HCT116 (cell line): ENCODE measurements around the gene PIK3R6. TPM values are rescaled to one million over a fixed set of nuclear protein-coding genes. Genes with fewer than 3 reads are reported as not detected.

ENCODE experiments used
- ATAC-seq: fragments of 200-7000 bp; cut with Tn5 transposase; 2 replicates; pipeline ENCODE4 v1.9.1; 2020; ENCODE audit warnings: mild to moderate bottlenecking, moderate library complexity
- BruUV-seq: library from RNA; stranded (reverse); fragments of 400-500 nt; replicated peaks from 2 replicates; lab custom pipeline; 2021; lab: Mats Ljungman, UMichigan
- CTCF ChIA-PET: fragments of 300-600 bp; sonication (Branson Sonifier 250); formaldehyde crosslinking; loops from one replicate; lab custom pipeline; 2021; ENCODE audit warnings: antibody characterized with exemption; lab: Charles Lee
- POLR2A ChIA-PET: fragments of 300-600, 350-600 bp; sonication (Branson Sonifier 250); formaldehyde crosslinking; loops from one replicate; lab custom pipeline; 2021; ENCODE audit warnings: antibody characterized with exemption; lab: Charles Lee
- RAD21 ChIA-PET, 2 experiments: fragments of 300-600 bp; sonication (Branson Sonifier 250); formaldehyde crosslinking; loops; one replicate each; lab custom pipeline; 2023; ENCODE audit warnings: low total read pairs in 2 of 2; ENCODE audit not compliant: uncharacterized antibody in 2 of 2, unreplicated experiment in 2 of 2, low non-redundant PET in 1 of 2; lab: Charles Lee
- DNase-seq: peaks from one replicate; pipeline ENCODE4 v3.0.0-alpha.2; 2010; ENCODE audit warnings: low read depth, low spot score
- H2AFZ ChIP-seq: fragments of 200-600 bp; shearing (Covaris generic), sonication (generic); 2 replicates; pipeline ENCODE4 v1.6.1; 2017; ENCODE audit warnings: low read depth, mixed run types, mixed read lengths, antibody characterized with exemption, low read length; ENCODE audit not compliant: poor library complexity, severe bottlenecking
- H3K27ac ChIP-seq: 2 replicates; pipeline ENCODE4 v1.5.1; 2012; ENCODE audit warnings: low read depth, low read length
- H3K27me3 ChIP-seq: fragments of 200-600 bp; sonication (generic); 2 replicates; pipeline ENCODE4 v1.6.1; 2016; ENCODE audit warnings: mixed run types, low read length, mixed read lengths; ENCODE audit not compliant: insufficient read depth
- H3K36me3 ChIP-seq, 2 experiments: fragments of 200-500 bp in 1 of 2; fragments of 200-600 bp in 1 of 2; sonication (Bioruptor generic) in 1 of 2; sonication (generic) in 1 of 2; 2 replicates each; pipeline versions ENCODE4 v1.5.1 to v1.6.1; 2014 to 2016; ENCODE audit warnings: low read length in 2 of 2, inconsistent platforms in 1 of 2, mixed read lengths in 1 of 2, mixed run types in 1 of 2; ENCODE audit not compliant: insufficient read depth in 2 of 2, control insufficient read depth in 1 of 2
- H3K4me1 ChIP-seq, 2 experiments: fragments of 200-600 bp in 1 of 2; sonication (generic) in 1 of 2; 2 replicates each; pipeline versions ENCODE4 v1.5.1 to v1.6.1; 2012 to 2017; ENCODE audit warnings: low read length in 2 of 2, inconsistent platforms in 1 of 2, mild to moderate bottlenecking in 1 of 2, mixed read lengths in 1 of 2, mixed run types in 1 of 2, moderate library complexity in 1 of 2; ENCODE audit not compliant: insufficient read depth in 2 of 2, control insufficient read depth in 1 of 2
- H3K4me2 ChIP-seq: fragments of 200-600 bp; sonication (generic); 2 replicates; pipeline ENCODE4 v1.6.1; 2017; ENCODE audit warnings: mixed run types, low read length, mixed read lengths
- H3K4me3 ChIP-seq, 2 experiments: fragments of 200-600 bp in 1 of 2; sonication (generic) in 1 of 2; replicated peaks in 1 of 2; 2 replicates each; pipeline ENCODE4 v1.5.1; 2011 to 2016; ENCODE audit warnings: low read length in 2 of 2, control low read depth in 1 of 2, low read depth in 1 of 2, mild to moderate bottlenecking in 1 of 2, mixed read lengths in 1 of 2, mixed run types in 1 of 2
- H3K79me2 ChIP-seq: fragments of 200-600 bp; sonication (generic); 2 replicates; pipeline ENCODE4 v1.6.1; 2017; ENCODE audit warnings: mild to moderate bottlenecking, mixed run types, low read length, moderate library complexity, mixed read lengths; ENCODE audit not compliant: insufficient read depth
- H3K9ac ChIP-seq: fragments of 200-600 bp; sonication (generic); 2 replicates; pipeline ENCODE4 v1.6.1; 2016; ENCODE audit warnings: low read length, mixed read lengths
- H3K9me2 ChIP-seq: fragments of 200-600 bp; sonication (generic), shearing (Covaris generic); 2 replicates; pipeline ENCODE4 v1.6.1; 2017; ENCODE audit warnings: mixed run types, mild to moderate bottlenecking, moderate library complexity; ENCODE audit not compliant: insufficient read depth
- H3K9me3 ChIP-seq, 2 experiments: fragments of 200-500 bp in 1 of 2; fragments of 200-600 bp in 1 of 2; sonication (Bioruptor generic) in 1 of 2; sonication (generic) in 1 of 2; 2 replicates each; pipeline ENCODE4 v1.6.1; 2014 to 2017; ENCODE audit warnings: low read length in 2 of 2, mixed read lengths in 2 of 2, inconsistent platforms in 1 of 2, low read depth in 1 of 2, mild to moderate bottlenecking in 1 of 2, mixed run types in 1 of 2, moderate library complexity in 1 of 2; ENCODE audit not compliant: control insufficient read depth in 1 of 2, insufficient read depth in 1 of 2
- H4K20me1 ChIP-seq: fragments of 200-600 bp; sonication (generic), shearing (Covaris generic); 2 replicates; pipeline ENCODE4 v1.6.1; 2017; ENCODE audit warnings: mixed run types, mild to moderate bottlenecking, moderate library complexity; ENCODE audit not compliant: insufficient read depth
- FOSL1 ChIP-seq: IDR thresholded peaks from 2 replicates; pipeline ENCODE4 v1.6.1; 2012; ENCODE audit warnings: low read depth
- POLR2A ChIP-seq: IDR thresholded peaks from 2 replicates; pipeline ENCODE4 v1.7.0; 2011; ENCODE audit warnings: borderline replicate concordance; ENCODE audit not compliant: insufficient read depth, insufficient read length; ENCODE audit errors: extremely low read depth
- RAD21 ChIP-seq: IDR thresholded peaks from 2 replicates; pipeline ENCODE4 v1.6.1; 2012; ENCODE audit warnings: low read depth, mild to moderate bottlenecking
- REST ChIP-seq: IDR thresholded peaks from 2 replicates; pipeline ENCODE4 v1.6.1; 2012; ENCODE audit warnings: low read depth
- SIN3A ChIP-seq: IDR thresholded peaks from 2 replicates; pipeline ENCODE4 v1.6.1; 2012; ENCODE audit warnings: low read depth
- SP1 ChIP-seq: IDR thresholded peaks from 2 replicates; pipeline ENCODE4 v1.6.1; 2012; ENCODE audit warnings: low read depth
- TCF7L2 ChIP-seq: IDR thresholded peaks from 2 replicates; pipeline ENCODE4 v1.7.0; 2011; ENCODE audit warnings: borderline replicate concordance, inconsistent platforms; ENCODE audit not compliant: insufficient read depth, insufficient read length; ENCODE audit errors: extremely low read depth
- ZBTB33 ChIP-seq: IDR thresholded peaks from 2 replicates; pipeline ENCODE4 v1.6.1; 2011; ENCODE audit warnings: mild to moderate bottlenecking, low read length, moderate library complexity; ENCODE audit not compliant: insufficient replicate concordance; ENCODE audit errors: extremely low read depth
- ZFX ChIP-seq: fragments of 450-650 bp; IDR thresholded peaks from 2 replicates; pipeline ENCODE4 v1.6.1; 2017
- intact Hi-C: fragments of 100-400 bp; cut with micrococcal nuclease; formaldehyde crosslinking; loops from 2 replicates; pipeline ENCODE4 v1.10.0; 2022
- total RNA-seq: library from RNA; stranded (reverse); gene quantifications from one replicate; pipeline ENCODE4 v1.2.1, GENCODE V29; 2021; ENCODE audit not compliant: unreplicated experiment

Gene PIK3R6
- total RNA-seq, 1 experiment from 2014 or later: 0.07 TPM

- TF ChIP-seq REST (no peak), POLR2A (no peak), FOSL1 (no peak), SP1 (no peak), RAD21 (no peak), TCF7L2 (no peak)
- TF ChIP-seq, all 23 proteins: peak for 0
These were observed 1.7 kb downstream of the PIK3R6 start (continued) for GRCh38 chr17:8865811-8866210.

GRCh38 chr17:8865385-8865784 is 2.1 kb downstream of the PIK3R6 start:
- no peaks in the 10 kb centered on the region for H3K36me3 ChIP-seq
- H2AFZ ChIP-seq: no peak overlapping the region
- peaks cover 20% of the 10 kb centered on the region; the same call in 1 of the 2 replicates for H3K27me3 ChIP-seq
- no peak overlapping the region for H3K27ac ChIP-seq
- ATAC-seq: no peak
- H3K9me3 ChIP-seq: no peaks in the 10 kb centered on the region
- RAD21 ChIA-PET: no interaction called here
- H3K9me2 ChIP-seq: no peaks in the 10 kb centered on the region
- no peaks in the 10 kb centered on the region for H3K4me1 ChIP-seq
- POLR2A ChIA-PET: no interaction called here
- no peak overlapping the region for H3K9ac ChIP-seq
- H3K4me2 ChIP-seq: no peak overlapping the region
- CTCF ChIA-PET: no interaction called here
- no TSS peak for BruUV-seq
- H3K4me3 ChIP-seq: no peak overlapping the region
- intact Hi-C loops: no loop called here
- TF ChIP-seq REST (no peak), SIN3A (no peak), TCF7L2 (no peak), ZBTB33 (no peak), ZFX (no peak), FOSL1 (no peak)
- TF ChIP-seq, all 23 proteins: peak for 0
- Histone ChIP-seq H3K79me2 (no peaks in the 10 kb centered on the region), H4K20me1 (no peaks in the 10 kb centered on the region)
- no peak for DNase-seq
